Trophoblast cell (in vitro differentiated cells and primary cell): ENCODE measurements around the gene SCD5.

Experiments
- DNase-seq, 2 donors: peaks; one replicate each; pipeline ENCODE4 v3.0.0-alpha.2; 2016
- H2AFZ ChIP-seq: 2 replicates; pipeline ENCODE4 v1.6.1; 2013; ENCODE audit warnings: low read length, moderate library complexity, mild to moderate bottlenecking; ENCODE audit not compliant: insufficient read depth, poor library complexity
- H2AK5ac ChIP-seq: 2 replicates; pipeline ENCODE4 v1.6.1; 2013; ENCODE audit warnings: mild to moderate bottlenecking, low read length
- H2BK120ac ChIP-seq: 2 replicates; pipeline ENCODE4 v1.6.1; 2013; ENCODE audit warnings: low read length, mild to moderate bottlenecking, moderate library complexity; ENCODE audit not compliant: insufficient read depth, poor library complexity
- H2BK12ac ChIP-seq: 2 replicates; pipeline ENCODE4 v1.6.1; 2013; ENCODE audit warnings: mild to moderate bottlenecking, low read length, moderate library complexity
- H2BK5ac ChIP-seq: 2 replicates; pipeline ENCODE4 v1.6.1; 2013; ENCODE audit warnings: low read length, low read depth, moderate library complexity, mild to moderate bottlenecking; ENCODE audit not compliant: poor library complexity
- H3K14ac ChIP-seq: 2 replicates; pipeline ENCODE4 v1.6.1; 2013; ENCODE audit warnings: mild to moderate bottlenecking, low read length
- H3K18ac ChIP-seq: 2 replicates; pipeline ENCODE4 v1.6.1; 2013; ENCODE audit warnings: mild to moderate bottlenecking, low read length
- H3K23ac ChIP-seq: 2 replicates; pipeline ENCODE4 v1.6.1; 2013; ENCODE audit warnings: low read length
- H3K27ac ChIP-seq: 2 replicates; pipeline ENCODE4 v1.5.1; 2013; ENCODE audit warnings: low read depth, mild to moderate bottlenecking, inconsistent platforms, low read length, moderate library complexity
- H3K27me3 ChIP-seq: 2 replicates; pipeline ENCODE4 v1.6.1; 2013; ENCODE audit warnings: inconsistent platforms, mild to moderate bottlenecking, low read length, moderate library complexity; ENCODE audit not compliant: insufficient read depth
- H3K36me3 ChIP-seq, 2 experiments: 1 replicate in 1 of 2; 2 replicates in 1 of 2; pipeline ENCODE4 v1.6.1; 2013; ENCODE audit warnings: low read length in 2 of 2, mild to moderate bottlenecking in 2 of 2, moderate library complexity in 1 of 2; ENCODE audit not compliant: insufficient read depth in 2 of 2, control insufficient read depth in 1 of 2
- H3K4ac ChIP-seq: 2 replicates; pipeline ENCODE4 v1.6.1; 2013; ENCODE audit warnings: low read depth, mild to moderate bottlenecking, low read length, moderate library complexity
- H3K4me1 ChIP-seq, 2 experiments: 1 replicate in 1 of 2; 2 replicates in 1 of 2; pipeline ENCODE4 v1.6.1; 2013; ENCODE audit warnings: low read length in 2 of 2, mild to moderate bottlenecking in 2 of 2, moderate library complexity in 1 of 2; ENCODE audit not compliant: insufficient read depth in 2 of 2, control insufficient read depth in 1 of 2
- H3K4me2 ChIP-seq: 2 replicates; pipeline ENCODE4 v1.6.1; 2013; ENCODE audit warnings: inconsistent platforms, mild to moderate bottlenecking, low read length, moderate library complexity
- H3K4me3 ChIP-seq: 2 replicates; pipeline ENCODE4 v1.5.1; 2013; ENCODE audit warnings: mild to moderate bottlenecking, low read depth, low read length, inconsistent platforms
- H3K79me1 ChIP-seq: one replicate; pipeline ENCODE4 v1.6.1; 2013; ENCODE audit warnings: low read length
- H3K79me2 ChIP-seq: 2 replicates; pipeline ENCODE4 v1.6.1; 2013; ENCODE audit warnings: low read length, mild to moderate bottlenecking; ENCODE audit not compliant: control insufficient read depth, insufficient read depth, poor library complexity
- H3K9ac ChIP-seq: 2 replicates; pipeline ENCODE4 v1.6.1; 2013; ENCODE audit warnings: mild to moderate bottlenecking, low read length
- H3K9me3 ChIP-seq: 2 replicates; pipeline ENCODE4 v1.6.1; 2013; ENCODE audit warnings: low read depth, mild to moderate bottlenecking, control low read depth, inconsistent platforms, low read length; ENCODE audit not compliant: insufficient read depth
- H4K12ac ChIP-seq: 2 replicates; pipeline ENCODE4 v1.6.1; 2013; ENCODE audit warnings: low read depth, mild to moderate bottlenecking, low read length, moderate library complexity
- H4K8ac ChIP-seq: 2 replicates; pipeline ENCODE4 v1.6.1; 2013; ENCODE audit warnings: low read depth, mild to moderate bottlenecking, low read length, moderate library complexity
- H4K91ac ChIP-seq: one replicate; pipeline ENCODE4 v1.6.1; 2013; ENCODE audit warnings: low read depth, mild to moderate bottlenecking, low read length, moderate library complexity
- WGBS: extraction: QIAGEN DNeasy Blood & Tissue Kit; methylation state at CpG from one replicate; pipeline ENCODE4 v1.1.7; 2013; ENCODE audit warnings: missing lambda C conversion rate; ENCODE audit not compliant: insufficient read length, insufficient coverage; ENCODE audit errors: extremely low coverage; 5-methylcytosine and 5-hydroxymethylcytosine counted together

SCD5 gene

GRCh38 chr4:82611527-82611926, 187.1 kb downstream of the SCD5 start:
- Histone ChIP-seq H2AK5ac (no peak overlapping the region), H3K14ac (no peak overlapping the region), H2BK12ac (no peak overlapping the region), H3K9ac (no peak overlapping the region), H4K12ac (no peak overlapping the region), H3K23ac (no peak overlapping the region), H3K18ac (no peak overlapping the region), H3K4me1 (no peaks in the 10 kb centered on the region), H3K79me2 (no peaks in the 10 kb centered on the region), H3K4me2 (no peak overlapping the region), H3K27ac (no peak overlapping the region), H3K9me3 (no peaks in the 10 kb centered on the region), H2AFZ (no peak overlapping the region), H4K8ac (no peak overlapping the region), H3K27me3 (no peaks in the 10 kb centered on the region), H3K36me3 (no peaks in the 10 kb centered on the region), H3K4me3 (no peak overlapping the region), H2BK120ac (no peak overlapping the region), H4K91ac (no peak overlapping the region), H3K4ac (no peak overlapping the region), H2BK5ac (no peak overlapping the region), H3K79me1 (no peaks in the 10 kb centered on the region)
- no peak for DNase-seq
- WGBS, result no CpG with 5 or more reads among the region's 4 CpGs

- no peaks in the 10 kb centered on the region for H3K27me3 ChIP-seq
- no CpG with 5 or more reads among the region's 2 CpGs for WGBS
- DNase-seq, result no peak
Measured at GRCh38 chr4:82610041-82610440, 188.6 kb downstream of the SCD5 start.

GRCh38 chr4:82606622-82607021, 192.0 kb downstream of the SCD5 start:
- no peak overlapping the region for H4K8ac ChIP-seq
- no CpG with 5 or more reads among the region's 7 CpGs for WGBS
- H4K12ac ChIP-seq, result no peak overlapping the region
- H3K27ac ChIP-seq, result no peak overlapping the region
- H3K4me2 ChIP-seq, result no peak overlapping the region
- H2AFZ ChIP-seq, result no peak overlapping the region
- H3K79me1 ChIP-seq, result no peaks in the 10 kb centered on the region
- H4K91ac ChIP-seq, result no peak overlapping the region
- H2BK12ac ChIP-seq, result no peak overlapping the region
- H3K14ac ChIP-seq, result no peak overlapping the region
- no peaks in the 10 kb centered on the region for H3K4me1 ChIP-seq
- H3K27me3 ChIP-seq, result no peaks in the 10 kb centered on the region
- H2AK5ac ChIP-seq, result no peak overlapping the region
- H3K79me2 ChIP-seq, result no peaks in the 10 kb centered on the region
- H3K23ac ChIP-seq, result no peak overlapping the region
- H3K18ac ChIP-seq, result no peak overlapping the region
- H3K36me3 ChIP-seq, result no peaks in the 10 kb centered on the region
- DNase-seq, result no peak
- H3K9ac ChIP-seq, result no peak overlapping the region
- no peaks in the 10 kb centered on the region for H3K9me3 ChIP-seq
- no peak overlapping the region for H3K4me3 ChIP-seq
- no peak overlapping the region for H2BK5ac ChIP-seq
- H2BK120ac ChIP-seq, result no peak overlapping the region
- no peak overlapping the region for H3K4ac ChIP-seq

More at GRCh38 chr4:82610041-82610440, 188.6 kb downstream of the SCD5 start:
- no peaks in the 10 kb centered on the region for H3K79me2 ChIP-seq
- no peak overlapping the region for H2AK5ac ChIP-seq
- H2BK12ac ChIP-seq, result no peak overlapping the region
- no peak overlapping the region for H2BK5ac ChIP-seq
- no peak overlapping the region for H3K4me2 ChIP-seq
- no peaks in the 10 kb centered on the region for H3K79me1 ChIP-seq
- H3K23ac ChIP-seq, result no peak overlapping the region
- no peak overlapping the region for H2AFZ ChIP-seq
- H3K9ac ChIP-seq, result no peak overlapping the region
- no peak overlapping the region for H3K18ac ChIP-seq
- no peak overlapping the region for H3K27ac ChIP-seq
- H3K4ac ChIP-seq, result no peak overlapping the region
- H2BK120ac ChIP-seq, result no peak overlapping the region
- H3K36me3 ChIP-seq, result no peaks in the 10 kb centered on the region
- H4K8ac ChIP-seq, result no peak overlapping the region
- no peak overlapping the region for H4K91ac ChIP-seq
- no peak overlapping the region for H3K4me3 ChIP-seq
- H3K14ac ChIP-seq, result no peak overlapping the region
- no peaks in the 10 kb centered on the region for H3K9me3 ChIP-seq
- H4K12ac ChIP-seq, result no peak overlapping the region
- H3K4me1 ChIP-seq, result no peaks in the 10 kb centered on the region

- Histone ChIP-seq H4K12ac (no peak overlapping the region), H3K9ac (no peak overlapping the region), H3K18ac (no peak overlapping the region), H3K23ac (no peak overlapping the region), H3K79me1 (no peaks in the 10 kb centered on the region), H3K9me3 (no peaks in the 10 kb centered on the region), H2AK5ac (no peak overlapping the region), H4K91ac (no peak overlapping the region), H3K27ac (no peak overlapping the region), H2BK12ac (no peak overlapping the region), H3K4ac (no peak overlapping the region), H3K27me3 (no peaks in the 10 kb centered on the region), H2AFZ (no peak overlapping the region), H4K8ac (no peak overlapping the region), H2BK120ac (no peak overlapping the region), H3K79me2 (no peaks in the 10 kb centered on the region), H3K36me3 (no peaks in the 10 kb centered on the region), H2BK5ac (no peak overlapping the region), H3K14ac (no peak overlapping the region), H3K4me1 (no peaks in the 10 kb centered on the region), H3K4me3 (no peak overlapping the region), H3K4me2 (no peak overlapping the region)
- WGBS, result no CpG with 5 or more reads among the region's 1 CpG
- no peak for DNase-seq
Measured at GRCh38 chr4:82604522-82604921, 194.1 kb downstream of the SCD5 start.
